ENCODE data around the gene GRP. TPM values are rescaled to one million over a fixed set of nuclear protein-coding genes. Genes with fewer than 3 reads are reported as not detected.
A peak's percentile ranks its signal among the peaks of the same experiment; 100 is the strongest.

The GRP gene
- total RNA-seq, 1 donor from 2014 or later = not detected

DNA sequence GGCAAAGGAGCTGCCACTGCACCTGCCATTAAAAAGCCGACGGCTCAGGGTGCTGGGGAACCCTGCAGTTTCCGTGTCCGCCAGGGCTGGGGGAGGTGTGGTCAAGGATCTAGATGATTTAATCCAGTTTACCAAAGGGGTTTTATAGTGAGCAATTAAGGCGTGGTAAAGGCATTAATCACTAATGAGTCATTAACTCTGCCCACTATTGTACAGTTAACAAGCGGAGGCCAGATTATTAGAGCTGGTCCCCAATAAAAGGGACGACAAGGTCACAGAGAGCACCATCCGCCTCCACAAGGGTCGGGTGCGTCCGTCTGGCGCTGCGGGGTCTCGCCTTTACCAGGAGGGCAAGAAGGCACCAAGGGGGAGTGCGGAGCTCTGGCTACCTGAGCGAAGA lies 43.7 kb downstream of the GRP start:
- peaks cover 3% of the 10 kb centered on the region for H3K4me1 Mint-ChIP-seq (ENCODE audit: low read depth, unreplicated experiment)
- H3K4me3 ChIP-seq (ENCODE audit: insufficient read depth, low read depth, low read length) = no peak overlapping the region
- H3K4me2 ChIP-seq (ENCODE audit: low read length) = peak overlapping the region; percentile 5
- no peak overlapping the region for H3K4me3 Mint-ChIP-seq (ENCODE audit: unreplicated experiment)
- no peak overlapping the region for H3K9ac ChIP-seq (ENCODE audit: low read length)
- H3K36me3 ChIP-seq (ENCODE audit: insufficient read depth, low read length) = no peaks in the 10 kb centered on the region
- peaks cover 22% of the 10 kb centered on the region for H3K9me3 Mint-ChIP-seq (ENCODE audit: unreplicated experiment)
- no peaks in the 10 kb centered on the region for H3K79me2 ChIP-seq (ENCODE audit: insufficient read depth, low read length)
- H3K27ac ChIP-seq (ENCODE audit: low read depth, low read length) = no peak overlapping the region
- H3K27ac Mint-ChIP-seq (ENCODE audit: unreplicated experiment) = no peak overlapping the region
- peaks cover 3% of the 10 kb centered on the region for H3K4me1 ChIP-seq (ENCODE audit: insufficient read depth, low read length)
- H2AFZ ChIP-seq (ENCODE audit: low read depth, low read length) = no peak overlapping the region
- peaks cover 3% of the 10 kb centered on the region for H3K9me3 ChIP-seq (ENCODE audit: insufficient read depth, low read depth, low read length)
- TF ChIP-seq, protein P1, sequence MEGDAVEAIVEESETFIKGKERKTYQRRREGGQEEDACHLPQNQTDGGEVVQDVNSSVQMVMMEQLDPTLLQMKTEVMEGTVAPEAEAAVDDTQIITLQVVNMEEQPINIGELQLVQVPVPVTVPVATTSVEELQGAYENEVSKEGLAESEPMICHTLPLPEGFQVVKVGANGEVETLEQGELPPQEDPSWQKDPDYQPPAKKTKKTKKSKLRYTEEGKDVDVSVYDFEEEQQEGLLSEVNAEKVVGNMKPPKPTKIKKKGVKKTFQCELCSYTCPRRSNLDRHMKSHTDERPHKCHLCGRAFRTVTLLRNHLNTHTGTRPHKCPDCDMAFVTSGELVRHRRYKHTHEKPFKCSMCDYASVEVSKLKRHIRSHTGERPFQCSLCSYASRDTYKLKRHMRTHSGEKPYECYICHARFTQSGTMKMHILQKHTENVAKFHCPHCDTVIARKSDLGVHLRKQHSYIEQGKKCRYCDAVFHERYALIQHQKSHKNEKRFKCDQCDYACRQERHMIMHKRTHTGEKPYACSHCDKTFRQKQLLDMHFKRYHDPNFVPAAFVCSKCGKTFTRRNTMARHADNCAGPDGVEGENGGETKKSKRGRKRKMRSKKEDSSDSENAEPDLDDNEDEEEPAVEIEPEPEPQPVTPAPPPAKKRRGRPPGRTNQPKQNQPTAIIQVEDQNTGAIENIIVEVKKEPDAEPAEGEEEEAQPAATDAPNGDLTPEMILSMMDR (IDR thresholded peaks at IDR 0.05; ENCODE audit: insufficient read depth, low read depth, low read length) = no peak
- TF ChIP-seq EZH2 (IDR thresholded peaks at IDR 0.05; ENCODE audit: insufficient read depth, low read length) = no peak
- no peaks in the 10 kb centered on the region for H3K36me3 Mint-ChIP-seq (ENCODE audit: low read depth, unreplicated experiment)
- no peak for FAIRE-seq
- H3K27me3 Mint-ChIP-seq (ENCODE audit: low read depth, unreplicated experiment) = peaks cover 96% of the 10 kb centered on the region
- no peak for DNase-seq (ENCODE audit: low read depth)
- peaks cover 60% of the 10 kb centered on the region for H3K27me3 ChIP-seq (ENCODE audit: insufficient read depth, low read length)
- H4K20me1 ChIP-seq (ENCODE audit: insufficient read depth, low read length) = no peaks in the 10 kb centered on the region

DNA sequence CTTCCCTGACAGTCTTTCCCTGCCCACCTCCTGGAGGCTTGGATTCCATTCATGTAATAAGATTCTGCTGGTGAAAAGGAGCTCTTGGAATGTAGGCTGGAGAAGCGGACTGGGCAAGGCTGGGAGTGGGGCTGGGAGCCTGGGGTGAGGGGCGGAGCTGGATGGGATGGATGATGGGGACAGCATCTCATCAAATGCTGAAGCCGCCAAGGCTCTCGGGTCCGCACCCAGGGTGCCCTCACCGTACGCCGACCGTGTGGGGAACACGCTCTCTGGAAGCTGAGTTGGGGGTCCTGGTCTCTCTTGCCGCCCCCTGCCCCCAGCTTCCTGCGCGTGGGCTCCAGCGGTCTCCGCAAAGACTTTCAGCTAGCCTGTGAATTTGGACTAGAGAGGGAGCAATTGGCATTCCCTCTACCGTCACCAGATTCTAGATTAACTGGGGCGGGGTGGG lies 44.2 kb downstream of the GRP start:
- H3K4me2 ChIP-seq (ENCODE audit: low read length) = no peak overlapping the region
- H3K9ac ChIP-seq (ENCODE audit: low read length) = no peak overlapping the region
- FAIRE-seq = no peak

More for the DNA sequence above, 44.2 kb downstream of the GRP start:
- H3K4me3 Mint-ChIP-seq (ENCODE audit: unreplicated experiment) = no peak overlapping the region
- peaks cover 3% of the 10 kb centered on the region for H3K4me1 Mint-ChIP-seq (ENCODE audit: low read depth, unreplicated experiment)
- no peak overlapping the region for H2AFZ ChIP-seq (ENCODE audit: low read depth, low read length)
- H3K79me2 ChIP-seq (ENCODE audit: insufficient read depth, low read length) = no peaks in the 10 kb centered on the region
- H3K4me3 ChIP-seq (ENCODE audit: insufficient read depth, low read depth, low read length) = no peak overlapping the region
- no peaks in the 10 kb centered on the region for H4K20me1 ChIP-seq (ENCODE audit: insufficient read depth, low read length)
- DNase-seq (ENCODE audit: low read depth) = no peak
- peaks cover 22% of the 10 kb centered on the region for H3K9me3 Mint-ChIP-seq (ENCODE audit: unreplicated experiment)
- H3K27ac Mint-ChIP-seq (ENCODE audit: unreplicated experiment) = no peak overlapping the region
- no peak overlapping the region for H3K27ac ChIP-seq (ENCODE audit: low read depth, low read length)
- peaks cover 93% of the 10 kb centered on the region for H3K27me3 Mint-ChIP-seq (ENCODE audit: low read depth, unreplicated experiment)
- H3K36me3 Mint-ChIP-seq (ENCODE audit: low read depth, unreplicated experiment) = no peaks in the 10 kb centered on the region
- TF ChIP-seq, protein P1 (IDR thresholded peaks at IDR 0.05; ENCODE audit: insufficient read depth, low read depth, low read length) = no peak
- TF ChIP-seq EZH2 (IDR thresholded peaks at IDR 0.05; ENCODE audit: insufficient read depth, low read length) = peak; percentile 73
- peaks cover 62% of the 10 kb centered on the region for H3K27me3 ChIP-seq (ENCODE audit: insufficient read depth, low read length)
- peaks cover 3% of the 10 kb centered on the region for H3K9me3 ChIP-seq (ENCODE audit: insufficient read depth, low read depth, low read length)
- peaks cover 3% of the 10 kb centered on the region for H3K4me1 ChIP-seq (ENCODE audit: insufficient read depth, low read length)
- no peaks in the 10 kb centered on the region for H3K36me3 ChIP-seq (ENCODE audit: insufficient read depth, low read length)

Data from astrocyte (in vitro differentiated cells and primary cell).